H1 (cell line): ENCODE measurements around the gene LCORL. TPM values are rescaled to one million over a fixed set of nuclear protein-coding genes. Genes with fewer than 3 reads are reported as not detected.

Experiments used
- CTCF ChIA-PET: fragments of 300-600 bp; sonication (Branson Sonifier 250); formaldehyde crosslinking; loops from one replicate; lab custom pipeline; 2021; ENCODE audit not compliant: partially characterized antibody; lab: Charles Lee
- POLR2A ChIA-PET: fragments of 300-600 bp; sonication (Branson Sonifier 250); formaldehyde crosslinking; loops from one replicate; lab custom pipeline; 2021; ENCODE audit warnings: inconsistent platforms; ENCODE audit not compliant: partially characterized antibody; lab: Charles Lee
- DNase-seq, 2 experiments: peaks; one replicate each; pipeline versions ENCODE4 v3.0.0 to v3.0.0-alpha.2; 2010 to 2022; ENCODE audit warnings: low spot score in 2 of 2, low read depth in 1 of 2, mixed read lengths in 1 of 2
- FAIRE-seq: peaks from 2 replicates; lab custom pipeline; 2011; peaks lifted over from hg19 to GRCh38; lab: Jason Lieb, UNC
- H2AFZ ChIP-seq: 2 replicates; pipeline ENCODE4 v1.8.1; 2012; ENCODE audit warnings: low read length, inconsistent platforms
- H2AK5ac ChIP-seq: 2 replicates; pipeline ENCODE4 v1.6.1; 2013; ENCODE audit warnings: low read depth, low read length
- H2BK120ac ChIP-seq: replicated peaks from 2 replicates; pipeline ENCODE3; 2013; ENCODE audit warnings: low read depth, low read length, inconsistent platforms
- H2BK12ac ChIP-seq: 2 replicates; pipeline ENCODE4 v1.6.1; 2013; ENCODE audit warnings: low read depth, low read length
- H2BK15ac ChIP-seq: 2 replicates; pipeline ENCODE4 v1.6.1; 2013; ENCODE audit warnings: low read length
- H2BK20ac ChIP-seq: 2 replicates; pipeline ENCODE4 v1.6.1; 2013; ENCODE audit warnings: low read length
- H2BK5ac ChIP-seq: 2 replicates; pipeline ENCODE4 v1.6.1; 2013; ENCODE audit warnings: low read depth, low read length
- H3K14ac ChIP-seq: 2 replicates; pipeline ENCODE4 v1.6.1; 2013; ENCODE audit warnings: inconsistent platforms; ENCODE audit not compliant: insufficient read length
- H3K18ac ChIP-seq: 2 replicates; pipeline ENCODE4 v1.6.1; 2013; ENCODE audit warnings: low read length; ENCODE audit errors: extremely low read depth
- H3K23ac ChIP-seq: 2 replicates; pipeline ENCODE4 v1.6.1; 2013; ENCODE audit warnings: inconsistent platforms; ENCODE audit not compliant: insufficient read length
- H3K23me2 ChIP-seq: 2 replicates; pipeline ENCODE4 v1.6.1; 2013; ENCODE audit warnings: low read depth, low read length
- H3K27ac ChIP-seq: 2 replicates; pipeline ENCODE4 v1.6.1; 2011; ENCODE audit warnings: low read depth, low read length, inconsistent platforms
- H3K27me3 ChIP-seq, 4 experiments: replicated peaks in 1 of 4; 1 replicate in 1 of 4; 2 replicates in 3 of 4; pipeline versions ENCODE4 v1.6.1 to v1.8.1; 2011 to 2013; ENCODE audit warnings: low read length in 3 of 4, mild to moderate bottlenecking in 3 of 4, inconsistent platforms in 2 of 4, mixed read lengths in 2 of 4, moderate library complexity in 1 of 4; ENCODE audit not compliant: control insufficient read depth in 3 of 4, insufficient read depth in 3 of 4; ENCODE audit errors: extremely low read depth in 1 of 4
- H3K36me3 ChIP-seq, 4 experiments: 2 replicates each; pipeline versions ENCODE4 v1.6.1 to v1.8.1; 2011 to 2013; ENCODE audit warnings: mild to moderate bottlenecking in 4 of 4, low read length in 3 of 4, moderate library complexity in 2 of 4, control low read depth in 1 of 4, inconsistent platforms in 1 of 4; ENCODE audit not compliant: insufficient read depth in 4 of 4, control insufficient read depth in 2 of 4
- H3K4ac ChIP-seq: replicated peaks from 2 replicates; pipeline ENCODE3; 2013; ENCODE audit warnings: low read length, low read depth, mixed read lengths, inconsistent platforms; ENCODE audit not compliant: insufficient read length
- H3K4me1 ChIP-seq, 4 experiments: replicated peaks in 1 of 4; 1 replicate in 1 of 4; 2 replicates in 3 of 4; pipeline versions ENCODE4 v1.6.1 to v1.8.1; 2011 to 2013; ENCODE audit warnings: low read length in 3 of 4, inconsistent platforms in 2 of 4, mixed read lengths in 1 of 4; ENCODE audit not compliant: insufficient read depth in 4 of 4, control insufficient read depth in 3 of 4
- H3K4me2 ChIP-seq, 2 experiments: 2 replicates each; pipeline versions ENCODE4 v1.6.1 to v1.8.1; 2011 to 2013; ENCODE audit warnings: low read depth in 2 of 2, low read length in 2 of 2, control low read depth in 1 of 2, inconsistent platforms in 1 of 2, mild to moderate bottlenecking in 1 of 2; ENCODE audit not compliant: insufficient read depth in 1 of 2
- H3K4me3 ChIP-seq, 4 experiments: fragments of 200-600, 300-600 bp in 1 of 4; sonication (generic), shearing (Covaris generic), sonication (Bioruptor Twin) in 1 of 4; 2 replicates each; pipeline versions ENCODE4 v1.5.1 to v1.8.1; 2011 to 2016; ENCODE audit warnings: low read length in 4 of 4, low read depth in 3 of 4, control low read depth in 2 of 4, inconsistent platforms in 2 of 4, mild to moderate bottlenecking in 2 of 4, mixed read lengths in 1 of 4, moderate library complexity in 1 of 4; ENCODE audit not compliant: insufficient read depth in 2 of 4; ENCODE audit errors: extremely low read depth in 1 of 4
- H3K56ac ChIP-seq: replicated peaks from 2 replicates; pipeline ENCODE3; 2013; ENCODE audit warnings: low read depth, mild to moderate bottlenecking, mixed read lengths, low read length, inconsistent platforms; ENCODE audit not compliant: insufficient read length
- H3K79me1 ChIP-seq: 2 replicates; pipeline ENCODE4 v1.6.1; 2013; ENCODE audit warnings: low read depth, low read length, control low read depth
- H3K79me2 ChIP-seq, 2 experiments: 2 replicates each; pipeline versions ENCODE4 v1.6.1 to v1.8.1; 2012 to 2013; ENCODE audit warnings: low read length in 2 of 2, mild to moderate bottlenecking in 2 of 2, inconsistent platforms in 1 of 2; ENCODE audit not compliant: insufficient read depth in 2 of 2, control insufficient read depth in 1 of 2
- H3K9ac ChIP-seq, 4 experiments: replicated peaks in 1 of 4; 1 replicate in 1 of 4; 2 replicates in 3 of 4; pipeline versions ENCODE4 v1.6.1 to v1.8.1; 2011 to 2013; ENCODE audit warnings: low read depth in 3 of 4, low read length in 3 of 4, control low read depth in 2 of 4, mild to moderate bottlenecking in 2 of 4, moderate library complexity in 2 of 4, inconsistent platforms in 1 of 4; ENCODE audit errors: extremely low read depth in 1 of 4
- H3K9me3 ChIP-seq, 2 experiments: 2 replicates each; pipeline versions ENCODE4 v1.6.1 to v1.8.1; 2012 to 2013; ENCODE audit warnings: mild to moderate bottlenecking in 2 of 2, moderate library complexity in 2 of 2, control low read depth in 1 of 2, inconsistent platforms in 1 of 2, low read depth in 1 of 2, low read length in 1 of 2, mixed read lengths in 1 of 2; ENCODE audit not compliant: insufficient read depth in 2 of 2
- H4K20me1 ChIP-seq, 2 experiments: replicated peaks in 1 of 2; 2 replicates each; pipeline versions ENCODE3 to v1.8.1; 2011 to 2013; ENCODE audit warnings: inconsistent platforms in 2 of 2, low read length in 2 of 2, mild to moderate bottlenecking in 1 of 2; ENCODE audit not compliant: insufficient read depth in 2 of 2, control insufficient read depth in 1 of 2
- H4K5ac ChIP-seq: 2 replicates; pipeline ENCODE4 v1.6.1; 2013; ENCODE audit warnings: low read length, low read depth, mixed read lengths, inconsistent platforms; ENCODE audit not compliant: insufficient read length
- H4K8ac ChIP-seq: 2 replicates; pipeline ENCODE4 v1.8.0; 2013; ENCODE audit warnings: mild to moderate bottlenecking, moderate library complexity, low read length, inconsistent platforms; ENCODE audit not compliant: insufficient read depth; ENCODE audit errors: extremely low read depth
- H4K91ac ChIP-seq: replicated peaks from 2 replicates; pipeline ENCODE3; 2013; ENCODE audit warnings: low read length, mixed read lengths, inconsistent platforms; ENCODE audit not compliant: insufficient read length
- SRF ChIP-seq: IDR thresholded peaks from 2 replicates; pipeline ENCODE4 v1.6.1; 2011; ENCODE audit warnings: mild to moderate bottlenecking, low read depth, low read length, moderate library complexity
- WGBS, 2 experiments: shearing (Covaris generic) in 1 of 2; methylation state at CpG; one replicate each; pipeline versions ENCODE4 v1.1.6 to v1.1.7; 2013 to 2015; ENCODE audit warnings: low lambda C conversion rate in 2 of 2, mixed read lengths in 2 of 2, inconsistent platforms in 1 of 2, low coverage in 1 of 2, missing lambda C conversion rate in 1 of 2; ENCODE audit not compliant: insufficient replicate concordance in 2 of 2, insufficient coverage in 1 of 2, insufficient read length in 1 of 2; ENCODE audit errors: extremely low coverage in 1 of 2, missing lambda C conversion rate in 1 of 2; 5-methylcytosine and 5-hydroxymethylcytosine counted together
- polyA plus RNA-seq, 7 experiments: library from polyadenylated mRNA; depleted of rRNA in 3 of 7; stranded (reverse) in 5 of 7; unstranded in 2 of 7; fragments of >200 nt in 5 of 7; fragments of 200-250 nt in 2 of 7; gene quantifications; 1 replicate in 5 of 7; 2 replicates in 1 of 7; 4 replicates in 1 of 7; pipeline versions ENCODE4 v1.2.1 to v1.2.3, GENCODE V29; 2011 to 2013; ENCODE audit warnings: missing spikeins in 2 of 7, mixed read lengths in 2 of 7
- total RNA-seq: library from RNA; stranded (reverse); fragmentation: NEBNext Ultra II Directional; extraction: Animal tissue kit (Norgen Biotek cat#: 25700); gene quantifications from 2 replicates; pipeline ENCODE4 v1.2.1, GENCODE V29; 2021

LCORL gene
- total and polyA plus RNA-seq, 2 of the 8 experiments (the other 6 are each of a cell fraction or from before 2014, with no cell fraction given), result 2.2 to 19.2 TPM

- no peak for FAIRE-seq
- Histone ChIP-seq H2BK120ac (no peak overlapping the region), H2BK5ac (no peak overlapping the region), H3K4me2 (no peak overlapping the region), H4K8ac (no peak overlapping the region), H3K4ac (no peak overlapping the region), H2BK12ac (no peak overlapping the region), H3K4me3 (no peak overlapping the region), H3K18ac (no peak overlapping the region), H4K91ac (no peak overlapping the region), H3K23me2 (no peaks in the 10 kb centered on the region), H3K4me1 (no peaks in the 10 kb centered on the region; a peak in 1 of 7 replicates), H3K27ac (no peak overlapping the region), H3K79me1 (peaks cover 2% of the 10 kb centered on the region), H3K9ac (no peak overlapping the region), H3K14ac (no peak overlapping the region), H4K5ac (no peak overlapping the region), H2BK20ac (no peak overlapping the region), H2AFZ (no peak overlapping the region), H3K9me3 (no peaks in the 10 kb centered on the region), H3K23ac (no peak overlapping the region), H2AK5ac (no peak overlapping the region), H3K27me3 (no peaks in the 10 kb centered on the region), H3K79me2 (peaks cover 0 to 71% of the 10 kb centered on the region in 2 experiments; a peak in 2 of 4 replicates), H2BK15ac (no peak overlapping the region), H3K36me3 (no peaks in the 10 kb centered on the region), H3K56ac (no peak overlapping the region), H4K20me1 (peaks cover 2 to 3% of the 10 kb centered on the region in 2 experiments)
- ChIA-PET CTCF (interaction anchor here (1.6 kb wide), 1 partner anchor 11 kb away, joined by 4 read pairs; no protein-coding TSS in a partner anchor), POLR2A (no interaction called here)
- TF ChIP-seq SRF, result no peak
- 84 to 100% methylated on average over 1 to 5 of the region's 5 CpGs for WGBS, 2 experiments
- DNase-seq, result no peak
Observed at GRCh38 chr4:17997129-17997528, 24.4 kb downstream of the LCORL start.
